ENCODE measurements around the gene TTLL11.
"Not testable (repeated sequence)": the region's sequence is repeated elsewhere in the genome, so short reads cannot be mapped to it uniquely, and the experiment has no call there.

TTLL11 gene

GRCh38 chr9:122040561-122041242, 52.4 kb downstream of the TTLL11 start:
- no peak for DNase-seq

- DNase-seq, result no peak
Measured at GRCh38 chr9:122039234-122039633, 53.9 kb downstream of the TTLL11 start.

- DNase-seq, result no peak
Measured at GRCh38 chr9:122036988-122037387, 56.1 kb downstream of the TTLL11 start.

GRCh38 chr9:122036408-122036807, 56.7 kb downstream of the TTLL11 start:
- DNase-seq, result no peak

- DNase-seq, result no peak
Measured at GRCh38 chr9:122033775-122034373, 59.2 kb downstream of the TTLL11 start.

GRCh38 chr9:122032346-122032745, 60.8 kb downstream of the TTLL11 start:
- no peak for DNase-seq

- DNase-seq, result no peak
Measured at GRCh38 chr9:122031776-122032175, 61.3 kb downstream of the TTLL11 start.

GRCh38 chr9:122031157-122031556, 62.0 kb downstream of the TTLL11 start:
- no peak for DNase-seq

- no peak for DNase-seq
Measured at GRCh38 chr9:122030357-122030756, 62.8 kb downstream of the TTLL11 start.

GRCh38 chr9:122029898-122030297, 63.2 kb downstream of the TTLL11 start:
- no peak for DNase-seq

- no peak for DNase-seq
Measured at GRCh38 chr9:122028089-122028488, 65.0 kb downstream of the TTLL11 start.

GRCh38 chr9:122020398-122020797, 72.7 kb downstream of the TTLL11 start:
- DNase-seq, result no peak

- DNase-seq, result no peak
Measured at GRCh38 chr9:122016744-122017143, 76.4 kb downstream of the TTLL11 start.

GRCh38 chr9:122016309-122016708, 76.8 kb downstream of the TTLL11 start:
- DNase-seq, result no peak

- DNase-seq, result no peak
Measured at GRCh38 chr9:122015170-122015821, 77.8 kb downstream of the TTLL11 start.

- DNase-seq, result no peak
Measured at GRCh38 chr9:122011818-122012498, 81.2 kb downstream of the TTLL11 start.

GRCh38 chr9:122008559-122008958, 84.5 kb downstream of the TTLL11 start:
- no peak for DNase-seq

GRCh38 chr9:122007837-122008236, 85.3 kb downstream of the TTLL11 start:
- DNase-seq, result no peak

GRCh38 chr9:122005597-122005996, 87.5 kb downstream of the TTLL11 start:
- DNase-seq, result no peak

- no peak for DNase-seq
Measured at GRCh38 chr9:122004589-122004988, 88.5 kb downstream of the TTLL11 start.

GRCh38 chr9:122001491-122002201, 91.5 kb downstream of the TTLL11 start:
- no peak for DNase-seq

- not testable (repeated sequence) for DNase-seq
Measured at GRCh38 chr9:122000526-122000925, 92.6 kb downstream of the TTLL11 start.

- no peak for DNase-seq
Measured at GRCh38 chr9:121999556-121999955, 93.6 kb downstream of the TTLL11 start.

Measured in CD4-positive, alpha-beta T cell treated with Interleukin-21 for 1 hour (primary cell).